HepG2 (cell line): ENCODE measurements around the gene SLC44A4. TPM values are rescaled to one million over a fixed set of nuclear protein-coding genes. Genes with fewer than 3 reads are reported as not detected.
A peak's percentile ranks its signal among the peaks of the same experiment; 100 is the strongest.

Experiments used
- AFF4 ChIP-seq: sonication (generic); formaldehyde crosslinking; IDR thresholded peaks from 2 replicates; pipeline ENCODE4 v1.4.0; 2020; ENCODE audit warnings: missing genetic modification reagents
- DR1 ChIP-seq: sonication (generic); formaldehyde crosslinking; IDR thresholded peaks from 2 replicates; pipeline ENCODE4 v1.8.0; 2021; ENCODE audit warnings: mild to moderate bottlenecking, missing genetic modification reagents, inconsistent platforms
- EED ChIP-seq: sonication (generic); formaldehyde crosslinking; IDR thresholded peaks from 2 replicates; pipeline ENCODE4 v1.5.0; 2020; ENCODE audit warnings: mild to moderate bottlenecking, missing genetic modification reagents
- GATAD2A ChIP-seq: IDR thresholded peaks from 2 replicates; pipeline ENCODE4 v1.6.1; 2016
- KAT7 ChIP-seq: IDR thresholded peaks from 2 replicates; pipeline ENCODE4 v1.6.1; 2018; ENCODE audit warnings: borderline replicate concordance, missing compliant biosample characterization
- KLF6 ChIP-seq: IDR thresholded peaks from 2 replicates; pipeline ENCODE4 v1.8.0; 2016; ENCODE audit warnings: missing biosample characterization, missing genetic modification reagents
- MAZ ChIP-seq, 2 experiments: sonication (generic) in 1 of 2; formaldehyde crosslinking in 1 of 2; IDR thresholded peaks; 2 replicates each; pipeline versions ENCODE4 v1.5.0 to v1.6.1; 2012 to 2020; ENCODE audit warnings: low read depth in 2 of 2, mild to moderate bottlenecking in 2 of 2, borderline replicate concordance in 1 of 2, improper control_type of control experiment in 1 of 2, low read length in 1 of 2, missing genetic modification reagents in 1 of 2, moderate library complexity in 1 of 2
- NCOA1 ChIP-seq: sonication (generic); formaldehyde crosslinking; IDR thresholded peaks from 2 replicates; pipeline ENCODE4 v1.9.0; 2021; ENCODE audit warnings: missing genetic modification reagents
- NFIB ChIP-seq: sonication (generic); formaldehyde crosslinking; IDR thresholded peaks from 2 replicates; pipeline ENCODE4 v1.9.0; 2021; ENCODE audit warnings: missing genetic modification reagents, mild to moderate bottlenecking, borderline replicate concordance
- POLR2A ChIP-seq, 2 experiments: IDR thresholded peaks; 2 replicates each; pipeline ENCODE4 v1.6.1; 2011; ENCODE audit warnings: low read depth in 2 of 2, low read length in 2 of 2, mild to moderate bottlenecking in 1 of 2, moderate library complexity in 1 of 2; ENCODE audit not compliant: insufficient read depth in 1 of 2
- SCMH1 ChIP-seq: sonication (generic); formaldehyde crosslinking; IDR thresholded peaks from 2 replicates; pipeline ENCODE4 v1.9.0; 2021; ENCODE audit warnings: missing genetic modification reagents, mild to moderate bottlenecking, borderline replicate concordance
- ZBTB33 ChIP-seq: sonication (generic); formaldehyde crosslinking; IDR thresholded peaks from 2 replicates; pipeline ENCODE4 v1.4.0; 2020; ENCODE audit warnings: missing genetic modification reagents
- ZBTB43 ChIP-seq: sonication (generic); formaldehyde crosslinking; conservative IDR thresholded peaks from 2 replicates; pipeline ENCODE4 v1.4.0; 2020; ENCODE audit warnings: missing genetic modification reagents
- ZC3H4 ChIP-seq: sonication (generic); formaldehyde crosslinking; IDR thresholded peaks from 2 replicates; pipeline ENCODE4 v1.4.0; 2020; ENCODE audit warnings: missing genetic modification reagents, borderline replicate concordance
- ZEB1 ChIP-seq: IDR thresholded peaks from 2 replicates; pipeline ENCODE4 v1.6.1; 2012; ENCODE audit warnings: mild to moderate bottlenecking, low read depth, inconsistent platforms; ENCODE audit not compliant: insufficient replicate concordance
- ZFAT ChIP-seq: sonication (generic); formaldehyde crosslinking; conservative IDR thresholded peaks from 2 replicates; pipeline ENCODE4 v1.8.1; 2023; ENCODE audit warnings: missing genetic modification reagents, inconsistent platforms
- ZFP36L1 ChIP-seq: sonication (generic); formaldehyde crosslinking; IDR thresholded peaks from 2 replicates; pipeline ENCODE4 v1.8.0; 2022; ENCODE audit warnings: mild to moderate bottlenecking, missing genetic modification reagents, moderate library complexity
- ZNF180 ChIP-seq: sonication (generic); formaldehyde crosslinking; IDR thresholded peaks from 2 replicates; pipeline ENCODE4 v1.4.0; 2020; ENCODE audit warnings: low read depth, missing genetic modification reagents, borderline replicate concordance
- ZNF256 ChIP-seq: sonication (generic); formaldehyde crosslinking; conservative IDR thresholded peaks from 2 replicates; pipeline ENCODE4 v1.4.0; 2020; ENCODE audit warnings: missing genetic modification reagents
- ZNF362 ChIP-seq: sonication (generic); formaldehyde crosslinking; IDR thresholded peaks from 2 replicates; pipeline ENCODE4 v1.4.0; 2020; ENCODE audit warnings: missing genetic modification reagents, mild to moderate bottlenecking, borderline replicate concordance
- ZNF569 ChIP-seq: sonication (generic); formaldehyde crosslinking; IDR thresholded peaks from 2 replicates; pipeline ENCODE4 v1.5.0; 2020; ENCODE audit warnings: mild to moderate bottlenecking, missing genetic modification reagents, moderate library complexity, borderline replicate concordance
- ZNF589 ChIP-seq: sonication (generic); formaldehyde crosslinking; conservative IDR thresholded peaks from 2 replicates; pipeline ENCODE4 v1.8.0; 2022; ENCODE audit warnings: mild to moderate bottlenecking, moderate library complexity, missing genetic modification reagents
- ZNF746 ChIP-seq: sonication (generic); formaldehyde crosslinking; IDR thresholded peaks from 2 replicates; pipeline ENCODE4 v1.8.0; 2022; ENCODE audit warnings: mild to moderate bottlenecking, missing genetic modification reagents
- polyA plus RNA-seq, 8 experiments: library from polyadenylated mRNA; depleted of rRNA in 3 of 8; stranded (reverse) in 7 of 8; unstranded in 1 of 8; fragments of >200 nt; fragmentation: Illumina TruSeq in 4 of 8; extraction: Trizol in 4 of 8; gene quantifications; 2 replicates each; pipeline versions ENCODE4 v1.2.1 to v1.2.3, GENCODE V29; 2011 to 2016; ENCODE audit warnings: low read depth in 4 of 8, missing spikeins in 1 of 8, mixed read lengths in 1 of 8; ENCODE audit not compliant: insufficient read depth in 1 of 8
- total RNA-seq, 5 experiments: library from RNA; depleted of rRNA; stranded (reverse); fragments of >200 nt; fragmentation: Illumina TruSeq; extraction: Trizol; gene quantifications; 2 replicates each; pipeline ENCODE4 v1.2.3, GENCODE V29; 2016; ENCODE audit warnings: low read depth in 1 of 5

SLC44A4 gene
- total and polyA plus RNA-seq, 2 of the 13 experiments (the other 11 are each of a cell fraction or from before 2014, with no cell fraction given): 3.5 to 5.9 TPM

DNA sequence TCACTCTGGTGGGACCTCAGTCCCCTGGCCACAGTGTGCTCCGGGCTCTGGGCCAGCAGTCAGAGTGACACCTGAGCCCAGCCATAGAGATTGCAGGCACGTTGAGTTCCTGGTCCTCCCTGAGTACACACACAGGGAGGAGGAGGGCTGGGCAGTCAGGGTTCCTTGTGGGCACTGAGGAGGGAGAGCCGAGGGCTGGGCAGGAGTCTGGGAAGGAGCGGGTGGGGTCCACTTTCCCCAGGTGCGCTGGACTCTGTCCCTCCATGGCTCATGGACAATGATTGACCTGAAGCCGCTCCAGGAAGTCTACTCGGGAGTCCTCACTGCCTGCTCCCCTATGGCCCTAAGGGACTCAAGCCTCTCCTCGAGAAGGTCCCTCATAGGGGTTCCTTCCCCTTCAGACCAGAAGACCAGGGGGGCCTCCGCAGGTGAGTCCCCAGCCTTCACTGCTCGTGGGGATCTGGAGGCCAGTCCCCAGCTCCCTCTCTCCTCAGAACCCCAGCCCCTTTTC lies 1.1 kb downstream of the SLC44A4 start (continued):
- TF ChIP-seq NFIB (CRISPR knock-in tag) (no peak), NCOA1 (CRISPR knock-in tag) (no peak), ZNF746 (no peak), POLR2A (IDR thresholded peaks at IDR 0.05; ENCODE audit: insufficient read depth in 1 of 2, low read depth in 2 of 2, low read length in 2 of 2) (peak in 1 of 2 experiments; percentile 53; a peak in 2 of 4 replicates), ZC3H4 (CRISPR knock-in tag) (no peak), KAT7 (CRISPR knock-in tag) (peak; percentile 49; the same call in 1 of the 2 replicates), ZNF256 (no peak), KLF6 (CRISPR knock-in tag) (no peak), ZNF589 (CRISPR knock-in tag) (no peak), ZBTB33 (CRISPR knock-in tag) (peak; percentile 1; the same call in 1 of the 2 replicates), ZFAT (CRISPR knock-in tag) (no peak), EED (CRISPR knock-in tag) (no peak), ZNF569 (CRISPR knock-in tag) (no peak), ZNF362 (peak; percentile 55; the same call in 1 of the 2 replicates), MAZ (IDR thresholded peaks at IDR 0.05; ENCODE audit: borderline replicate concordance, low read depth, low read length) (no peak), MAZ (CRISPR knock-in tag; IDR thresholded peaks at IDR 0.05; ENCODE audit: low read depth) (no peak; the same call in 1 of the 2 replicates), ZEB1 (no peak), GATAD2A (CRISPR knock-in tag) (peak; percentile 74; the same call in 1 of the 2 replicates), SCMH1 (CRISPR knock-in tag) (no peak), AFF4 (CRISPR knock-in tag) (no peak), DR1 (CRISPR knock-in tag) (no peak), ZFP36L1 (CRISPR knock-in tag) (no peak), ZNF180 (CRISPR knock-in tag) (no peak), ZBTB43 (no peak)
